K562 (cell line): ENCODE measurements around the gene UBE2E3. TPM values are rescaled to one million over a fixed set of nuclear protein-coding genes. Genes with fewer than 3 reads are reported as not detected.

Experiments used
- ATAC-seq: fragments of 200-7000 bp; cut with Tn5 transposase; 3 replicates; pipeline ENCODE4 v1.9.1; 2020; ENCODE audit warnings: moderate library complexity
- BruUV-seq: library from RNA; stranded (reverse); fragments of 400-500 nt; replicated peaks from 2 replicates; lab custom pipeline; 2021; lab: Mats Ljungman, UMichigan
- CTCF ChIA-PET: fragments of 300-600 bp; formaldehyde crosslinking; extraction: SDS; loops from one replicate; lab custom pipeline; 2021; ENCODE audit warnings: low intra/inter-chr PET ratio; lab: Yijun Ruan, JAX
- POLR2A ChIA-PET: fragments of 300-600, 350-650 bp; sonication (Branson Sonifier 250); formaldehyde crosslinking; extraction: SDS; loops from one replicate; lab custom pipeline; 2021; ENCODE audit warnings: antibody characterized with exemption, inconsistent platforms; lab: Yijun Ruan, JAX
- DNase-seq, 4 experiments: peaks; one replicate each; pipeline versions ENCODE4 v3.0.0 to v3.0.0-alpha.2; 2011 to 2018; ENCODE audit warnings: low spot score in 3 of 4, mixed read lengths in 3 of 4; ENCODE audit errors: extremely low read depth in 1 of 4
- FAIRE-seq: peaks from 2 replicates; lab custom pipeline; 2011; peaks lifted over from hg19 to GRCh38; lab: Jason Lieb, UNC
- H2AFZ ChIP-seq: 2 replicates; pipeline ENCODE4 v1.6.0; 2011; ENCODE audit warnings: low read depth, low read length, control low read depth, inconsistent platforms
- H3K27ac ChIP-seq: fragments of 200-600 bp; 3 replicates; pipeline ENCODE4 v1.8.0; 2011; ENCODE audit warnings: low read depth, mild to moderate bottlenecking, control low read depth, inconsistent platforms, low read length, moderate library complexity, mixed read lengths; ENCODE audit errors: extremely low read depth
- H3K27me3 ChIP-seq, 2 experiments: fragments of 300-600 bp in 1 of 2; 2 replicates in 1 of 2; 3 replicates in 1 of 2; pipeline versions ENCODE4 v1.6.0 to v1.8.0; 2011; ENCODE audit warnings: inconsistent platforms in 2 of 2, low read length in 2 of 2, mild to moderate bottlenecking in 1 of 2, mixed read lengths in 1 of 2, moderate library complexity in 1 of 2; ENCODE audit not compliant: control insufficient read depth in 2 of 2, insufficient read depth in 2 of 2
- H3K36me3 ChIP-seq: fragments of 300-600 bp; 3 replicates; pipeline ENCODE4 v1.8.0; 2011; ENCODE audit warnings: mild to moderate bottlenecking, low read length, inconsistent platforms; ENCODE audit not compliant: control insufficient read depth, insufficient read depth
- H3K4me1 ChIP-seq, 2 experiments: fragments of 200-600 bp in 1 of 2; replicated peaks in 1 of 2; 2 replicates in 1 of 2; 3 replicates in 1 of 2; pipeline versions ENCODE4 v1.5.1 to v1.8.0; 2011; ENCODE audit warnings: inconsistent platforms in 2 of 2, low read length in 2 of 2, mild to moderate bottlenecking in 1 of 2, mixed read lengths in 1 of 2, moderate library complexity in 1 of 2; ENCODE audit not compliant: control insufficient read depth in 2 of 2, insufficient read depth in 2 of 2
- H3K4me2 ChIP-seq: 2 replicates; pipeline ENCODE4 v1.6.1; 2011; ENCODE audit warnings: low read length, control low read depth, inconsistent platforms, mixed read lengths; ENCODE audit not compliant: insufficient read depth
- H3K4me3 ChIP-seq: fragments of 200-600 bp; sonication (generic), shearing (Covaris generic); 2 replicates; pipeline ENCODE4 v1.5.1; 2016; ENCODE audit warnings: control low read depth, inconsistent platforms
- H3K79me2 ChIP-seq: fragments of 200-600 bp; 3 replicates; pipeline ENCODE4 v1.8.0; 2011; ENCODE audit warnings: low read length, inconsistent platforms; ENCODE audit not compliant: control insufficient read depth, insufficient read depth
- H3K9ac ChIP-seq, 2 experiments: 2 replicates each; pipeline versions ENCODE4 v1.6.0 to v1.6.1; 2011; ENCODE audit warnings: low read depth in 2 of 2, low read length in 2 of 2, control low read depth in 1 of 2, inconsistent platforms in 1 of 2, mild to moderate bottlenecking in 1 of 2, mixed read lengths in 1 of 2; ENCODE audit not compliant: insufficient read depth in 1 of 2
- H3K9me1 ChIP-seq: one replicate; pipeline ENCODE4 v1.6.0; 2011; ENCODE audit warnings: inconsistent platforms, mild to moderate bottlenecking, low read length, moderate library complexity; ENCODE audit not compliant: control insufficient read depth, insufficient read depth
- H3K9me3 ChIP-seq: replicated peaks from 2 replicates; pipeline ENCODE4 v1.5.1; 2011; ENCODE audit warnings: low read depth, low read length, inconsistent platforms; ENCODE audit not compliant: control insufficient read depth, insufficient read depth
- H4K20me1 ChIP-seq: replicated peaks from 2 replicates; pipeline ENCODE4 v1.6.1; 2011; ENCODE audit warnings: low read length, inconsistent platforms, mixed read lengths; ENCODE audit not compliant: control insufficient read depth, insufficient read depth
- BRD9 ChIP-seq: fragments of 450-650 bp; IDR thresholded peaks from 2 replicates; pipeline ENCODE4 v1.6.1; 2018; ENCODE audit warnings: low read depth; ENCODE audit not compliant: partially characterized antibody
- C11orf30 ChIP-seq: fragments of 450-650 bp; IDR thresholded peaks from 2 replicates; pipeline ENCODE4 v1.6.1; 2016; ENCODE audit warnings: low read depth, mild to moderate bottlenecking
- E2F4 ChIP-seq: sonication (generic); formaldehyde crosslinking; IDR thresholded peaks from 2 replicates; pipeline ENCODE4 v1.8.0; 2022; ENCODE audit warnings: mild to moderate bottlenecking, low read depth, missing genetic modification reagents
- SIX5 ChIP-seq, 2 experiments: IDR thresholded peaks; 2 replicates each; pipeline ENCODE4 v1.6.1; 2011; ENCODE audit warnings: low read length in 2 of 2, borderline replicate concordance in 1 of 2, low read depth in 1 of 2, mild to moderate bottlenecking in 1 of 2, moderate library complexity in 1 of 2; ENCODE audit not compliant: insufficient read depth in 1 of 2
- ZNF431 ChIP-seq: sonication (generic); formaldehyde crosslinking; IDR thresholded peaks from 2 replicates; pipeline ENCODE4 v1.8.0; 2022; ENCODE audit warnings: mild to moderate bottlenecking, missing genetic modification reagents
- WGBS: fragments of 100-300 bp; shearing (Covaris generic); methylation state at CpG from one replicate; pipeline ENCODE4 v1.1.6; 2016; ENCODE audit warnings: low coverage, mixed read lengths; ENCODE audit not compliant: insufficient coverage; ENCODE audit errors: missing lambda C conversion rate; 5-methylcytosine and 5-hydroxymethylcytosine counted together
- in situ Hi-C: fragments of 300-500 bp; cut with MboI; formaldehyde crosslinking; loops from 4 replicates; pipeline ENCODE4 v1.15.0; 2018; ENCODE audit warnings: inconsistent platforms, mixed read lengths
- intact Hi-C: fragments of 100-400 bp; cut with micrococcal nuclease; formaldehyde crosslinking; loops from 2 replicates; pipeline ENCODE4 v1.14.2; 2022
- polyA plus RNA-seq, 8 experiments: library from polyadenylated mRNA; depleted of rRNA in 4 of 8; stranded (reverse) in 5 of 8; unstranded in 3 of 8; fragments of >200 nt; fragmentation: Nextera tagmentation in 2 of 8; fragmentation: Illumina TruSeq in 1 of 8; extraction: Ambion mirVana in 2 of 8; extraction: Trizol in 1 of 8; gene quantifications; 2 replicates each; pipeline versions ENCODE4 v1.2.1 to v1.2.3, GENCODE V29; 2011 to 2014; ENCODE audit warnings: inconsistent platforms in 1 of 8, missing spikeins in 1 of 8
- total RNA-seq, 7 experiments: library from RNA; depleted of rRNA in 6 of 7; stranded (reverse); fragments of >200 nt in 6 of 7; fragmentation: Illumina TruSeq in 2 of 7; extraction: Trizol in 2 of 7; gene quantifications; 2 replicates each; pipeline versions ENCODE4 v1.2.1 to v1.2.3, GENCODE V29; 2011 to 2021; ENCODE audit warnings: low replicate concordance in 1 of 7

Gene UBE2E3
- total and polyA plus RNA-seq, 9 of the 15 experiments (the other 6 are each of a cell fraction or from before 2014, with no cell fraction given): 58.2 to 173 (median 78.0) TPM

GRCh38 chr2:180987146-180987545 is 6.7 kb downstream of the UBE2E3 start:
- H4K20me1 ChIP-seq: no peaks in the 10 kb centered on the region
- CTCF ChIA-PET: no interaction called here
- H3K27ac ChIP-seq: no peak overlapping the region
- DNase-seq: no peak
- H3K4me2 ChIP-seq: no peak overlapping the region
- TF ChIP-seq C11orf30 (no peak), SIX5 (IDR thresholded peaks at IDR 0.05; ENCODE audit: borderline replicate concordance in 1 of 2, insufficient read depth in 1 of 2, low read depth in 1 of 2, low read length in 2 of 2) (no peak), E2F4 (no peak), ZNF431 (CRISPR knock-in tag) (no peak), BRD9 (no peak)
- H3K79me2 ChIP-seq: peaks cover 78% of the 10 kb centered on the region
- no peaks in the 10 kb centered on the region for H3K27me3 ChIP-seq
- WGBS: 63% methylated on average over 2 of the region's 2 CpGs
- peaks cover 0 to 18% of the 10 kb centered on the region in 2 experiments; a peak in 2 of 5 replicates for H3K4me1 ChIP-seq
- no peaks in the 10 kb centered on the region for H3K9me3 ChIP-seq
- peaks cover 54% of the 10 kb centered on the region for H3K36me3 ChIP-seq
- no peak overlapping the region for H3K9ac ChIP-seq
- H3K9me1 ChIP-seq: no peaks in the 10 kb centered on the region
- BruUV-seq: no TSS peak
- intact Hi-C loops (loop anchor here (10.0 kb wide), 2 partner anchors 862 to 908 kb away; partner anchors contain the start of gene ITPRID2), in situ Hi-C loops (no loop called here)
- no peak for FAIRE-seq
- POLR2A ChIA-PET: interaction anchor here (0.7 kb wide), 1 partner anchor 50 kb away, joined by 3 read pairs; no protein-coding TSS in a partner anchor
- no peak overlapping the region for H3K4me3 ChIP-seq
- no peak for ATAC-seq
- H2AFZ ChIP-seq: no peak overlapping the region
